HFF-Myc (cell line): ENCODE results near the gene C3orf20.
A peak's percentile ranks its signal among the peaks of the same experiment; 100 is the strongest.

ENCODE experiments used
- DNase-seq: peaks from one replicate; pipeline ENCODE4 v3.0.0-alpha.2; 2011; ENCODE audit warnings: low read depth; ENCODE audit errors: extremely low read depth
- H3K4me3 ChIP-seq: replicated peaks from 2 replicates; pipeline ENCODE4 v1.5.1; 2011; ENCODE audit warnings: low read depth, mild to moderate bottlenecking, control low read depth, low read length
- TF ChIP-seq, protein P1 (sequence below): IDR thresholded peaks from 2 replicates; pipeline ENCODE4 v1.5.1; 2012; ENCODE audit warnings: mild to moderate bottlenecking, low read depth, low read length, control low read depth; ENCODE audit errors: missing control alignments

Gene C3orf20

GRCh38 chr3:14725013-14725412 lies 50.1 kb downstream of the C3orf20 start:
- TF ChIP-seq, protein P1, sequence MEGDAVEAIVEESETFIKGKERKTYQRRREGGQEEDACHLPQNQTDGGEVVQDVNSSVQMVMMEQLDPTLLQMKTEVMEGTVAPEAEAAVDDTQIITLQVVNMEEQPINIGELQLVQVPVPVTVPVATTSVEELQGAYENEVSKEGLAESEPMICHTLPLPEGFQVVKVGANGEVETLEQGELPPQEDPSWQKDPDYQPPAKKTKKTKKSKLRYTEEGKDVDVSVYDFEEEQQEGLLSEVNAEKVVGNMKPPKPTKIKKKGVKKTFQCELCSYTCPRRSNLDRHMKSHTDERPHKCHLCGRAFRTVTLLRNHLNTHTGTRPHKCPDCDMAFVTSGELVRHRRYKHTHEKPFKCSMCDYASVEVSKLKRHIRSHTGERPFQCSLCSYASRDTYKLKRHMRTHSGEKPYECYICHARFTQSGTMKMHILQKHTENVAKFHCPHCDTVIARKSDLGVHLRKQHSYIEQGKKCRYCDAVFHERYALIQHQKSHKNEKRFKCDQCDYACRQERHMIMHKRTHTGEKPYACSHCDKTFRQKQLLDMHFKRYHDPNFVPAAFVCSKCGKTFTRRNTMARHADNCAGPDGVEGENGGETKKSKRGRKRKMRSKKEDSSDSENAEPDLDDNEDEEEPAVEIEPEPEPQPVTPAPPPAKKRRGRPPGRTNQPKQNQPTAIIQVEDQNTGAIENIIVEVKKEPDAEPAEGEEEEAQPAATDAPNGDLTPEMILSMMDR: no peak
- DNase-seq: peak; percentile 6
- no peak overlapping the region for H3K4me3 ChIP-seq

DNA sequence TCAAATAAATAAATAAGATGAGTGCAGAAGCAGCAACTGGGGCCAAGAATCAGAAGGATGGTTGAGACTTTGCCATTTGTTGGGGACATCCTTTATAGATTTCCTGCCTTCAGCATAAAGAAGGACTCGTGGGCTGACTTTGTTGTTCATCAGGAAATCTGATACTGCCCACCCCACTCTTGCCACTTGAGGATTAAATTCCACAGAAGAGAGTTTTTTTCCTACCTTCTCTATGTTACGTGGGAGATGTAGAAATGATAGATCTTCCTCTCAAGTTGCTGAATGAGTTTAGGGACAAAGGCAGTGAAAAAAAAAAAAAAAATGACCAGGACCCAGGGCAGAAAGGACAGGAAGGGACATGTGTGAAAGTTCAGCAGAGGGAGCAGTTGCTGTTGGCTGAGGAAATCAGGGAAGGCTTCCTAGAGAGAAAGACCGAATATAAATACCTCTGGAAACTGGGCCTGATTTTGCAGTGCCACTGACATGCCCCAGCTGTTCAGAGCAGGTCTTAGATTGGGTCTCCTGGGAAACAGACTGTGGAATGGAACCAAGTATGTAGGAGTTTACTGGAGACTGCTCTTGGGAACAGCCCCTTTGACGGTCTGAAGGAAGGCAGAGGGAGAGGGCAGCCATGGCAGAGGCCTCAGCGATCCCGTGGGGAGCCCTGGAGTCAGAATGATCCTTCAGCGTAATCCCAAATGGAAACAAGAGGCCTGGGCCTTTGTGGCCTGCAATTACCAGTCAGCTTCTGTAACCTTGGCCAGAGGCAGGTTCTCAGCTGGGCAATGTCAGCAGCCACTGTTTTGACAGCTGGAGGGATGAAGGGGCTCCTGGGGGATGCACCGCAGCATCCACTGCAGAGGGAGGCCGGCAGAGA lies 50.9 kb downstream of the C3orf20 start:
- TF ChIP-seq, protein P1: no peak
- no peak for DNase-seq
- H3K4me3 ChIP-seq: no peak overlapping the region

DNA sequence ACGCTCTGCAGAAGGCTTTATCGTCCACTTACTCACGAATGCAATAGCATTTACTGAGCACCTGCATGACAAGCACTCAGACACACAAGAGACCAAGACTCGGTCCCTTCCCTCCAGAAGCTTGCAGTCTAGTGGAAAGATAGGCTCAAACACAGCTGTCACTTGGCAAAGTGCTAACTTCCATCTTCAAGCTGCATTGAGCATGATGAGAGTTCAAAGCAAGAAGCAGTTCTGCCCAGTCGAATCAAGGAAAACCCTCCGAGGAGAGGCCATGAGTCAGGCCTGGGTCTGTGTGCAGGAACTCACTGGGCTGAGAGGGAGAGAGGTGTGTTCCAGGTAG lies 51.5 kb downstream of the C3orf20 start:
- no peak overlapping the region for H3K4me3 ChIP-seq
- no peak for DNase-seq
- TF ChIP-seq, protein P1: no peak

- no peak overlapping the region for H3K4me3 ChIP-seq
- TF ChIP-seq, protein P1: no peak
- no peak for DNase-seq
These were observed 53.2 kb downstream of the C3orf20 start for GRCh38 chr3:14728113-14728512.

GRCh38 chr3:14730703-14731382 lies 55.9 kb downstream of the C3orf20 start:
- no peak overlapping the region for H3K4me3 ChIP-seq
- no peak for DNase-seq
- TF ChIP-seq, protein P1: no peak

DNA sequence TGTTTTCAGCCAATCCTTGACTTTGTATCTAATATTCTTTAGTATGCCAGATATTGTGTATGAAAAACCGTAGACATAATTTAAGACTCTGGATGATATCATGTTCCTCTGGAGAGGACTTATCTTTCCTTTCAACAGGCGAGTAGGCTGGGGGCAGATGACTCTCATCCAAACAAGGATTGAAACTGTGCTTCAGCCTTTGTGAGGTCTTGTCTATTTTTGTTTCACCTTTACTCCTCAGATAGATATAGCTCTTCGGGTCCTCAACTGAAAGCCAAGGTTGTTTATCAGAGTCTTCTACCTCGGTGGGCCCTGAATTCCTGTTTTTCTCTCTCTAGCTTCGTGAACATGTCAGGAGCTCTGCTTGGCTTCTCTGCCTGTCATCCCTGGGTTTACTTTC lies 66.0 kb downstream of the C3orf20 start:
- DNase-seq: no peak
- H3K4me3 ChIP-seq: no peak overlapping the region
- TF ChIP-seq, protein P1: no peak
